ENCODE measurements around the gene VSX2. TPM values are rescaled to one million over a fixed set of nuclear protein-coding genes. Genes with fewer than 3 reads are reported as not detected.
A peak's percentile ranks its signal among the peaks of the same experiment; 100 is the strongest.

Gene VSX2
- total and polyA plus RNA-seq, 2 of the 13 experiments (the other 11 are each of a cell fraction or from before 2014, with no cell fraction given): 0.05 TPM; not detected in 1

DNA sequence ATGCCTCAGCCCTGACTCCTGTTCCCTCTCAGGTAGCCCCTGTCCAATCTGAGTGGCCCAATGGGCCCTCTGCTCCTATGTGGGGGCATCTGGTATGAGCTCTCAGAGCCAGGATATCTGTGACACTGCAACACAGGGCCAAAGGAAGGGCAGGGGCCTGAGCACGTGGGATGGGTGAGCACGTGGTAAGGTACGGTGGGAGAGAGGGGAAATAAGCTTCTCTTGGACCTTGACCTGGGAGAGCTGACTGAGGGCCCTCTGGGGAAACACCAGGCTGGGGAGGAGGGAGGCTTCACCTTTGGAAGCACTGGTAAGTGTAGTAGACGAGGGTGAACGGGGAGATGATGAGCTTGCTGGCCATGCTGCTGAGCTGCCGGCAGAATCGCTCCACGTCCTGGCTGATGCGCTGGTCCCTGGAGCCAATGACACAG, 56.8 kb downstream of the VSX2 start (continued):
- TF ChIP-seq, protein P1, sequence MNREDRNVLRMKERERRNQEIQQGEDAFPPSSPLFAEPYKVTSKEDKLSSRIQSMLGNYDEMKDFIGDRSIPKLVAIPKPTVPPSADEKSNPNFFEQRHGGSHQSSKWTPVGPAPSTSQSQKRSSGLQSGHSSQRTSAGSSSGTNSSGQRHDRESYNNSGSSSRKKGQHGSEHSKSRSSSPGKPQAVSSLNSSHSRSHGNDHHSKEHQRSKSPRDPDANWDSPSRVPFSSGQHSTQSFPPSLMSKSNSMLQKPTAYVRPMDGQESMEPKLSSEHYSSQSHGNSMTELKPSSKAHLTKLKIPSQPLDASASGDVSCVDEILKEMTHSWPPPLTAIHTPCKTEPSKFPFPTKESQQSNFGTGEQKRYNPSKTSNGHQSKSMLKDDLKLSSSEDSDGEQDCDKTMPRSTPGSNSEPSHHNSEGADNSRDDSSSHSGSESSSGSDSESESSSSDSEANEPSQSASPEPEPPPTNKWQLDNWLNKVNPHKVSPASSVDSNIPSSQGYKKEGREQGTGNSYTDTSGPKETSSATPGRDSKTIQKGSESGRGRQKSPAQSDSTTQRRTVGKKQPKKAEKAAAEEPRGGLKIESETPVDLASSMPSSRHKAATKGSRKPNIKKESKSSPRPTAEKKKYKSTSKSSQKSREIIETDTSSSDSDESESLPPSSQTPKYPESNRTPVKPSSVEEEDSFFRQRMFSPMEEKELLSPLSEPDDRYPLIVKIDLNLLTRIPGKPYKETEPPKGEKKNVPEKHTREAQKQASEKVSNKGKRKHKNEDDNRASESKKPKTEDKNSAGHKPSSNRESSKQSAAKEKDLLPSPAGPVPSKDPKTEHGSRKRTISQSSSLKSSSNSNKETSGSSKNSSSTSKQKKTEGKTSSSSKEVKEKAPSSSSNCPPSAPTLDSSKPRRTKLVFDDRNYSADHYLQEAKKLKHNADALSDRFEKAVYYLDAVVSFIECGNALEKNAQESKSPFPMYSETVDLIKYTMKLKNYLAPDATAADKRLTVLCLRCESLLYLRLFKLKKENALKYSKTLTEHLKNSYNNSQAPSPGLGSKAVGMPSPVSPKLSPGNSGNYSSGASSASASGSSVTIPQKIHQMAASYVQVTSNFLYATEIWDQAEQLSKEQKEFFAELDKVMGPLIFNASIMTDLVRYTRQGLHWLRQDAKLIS (CRISPR knock-in tag; IDR thresholded peaks at IDR 0.05): no peak
- TF ChIP-seq PHF21A (CRISPR knock-in tag; IDR thresholded peaks at IDR 0.05) (no peak), NFYC (CRISPR knock-in tag; IDR thresholded peaks at IDR 0.05) (no peak), ZBTB3 (CRISPR knock-in tag; IDR thresholded peaks at IDR 0.05; ENCODE audit: borderline replicate concordance, low read depth) (no peak), MYC (CRISPR knock-in tag; IDR thresholded peaks at IDR 0.05; ENCODE audit: borderline replicate concordance) (peak; percentile 99), ZNF430 (CRISPR knock-in tag; IDR thresholded peaks at IDR 0.05) (peak; percentile 72; the same call in 1 of the 2 replicates), ZNF557 (CRISPR knock-in tag; IDR thresholded peaks at IDR 0.05) (no peak), HDAC6 (IDR thresholded peaks at IDR 0.05; ENCODE audit: low read depth, low read length) (no peak), MXI1 (IDR thresholded peaks at IDR 0.05; ENCODE audit: borderline replicate concordance, low read depth, low read length) (peak; percentile 94; the same call in 2 of the 3 replicates), NR2F6 (IDR thresholded peaks at IDR 0.05) (peak; percentile 30; the same call in 1 of the 2 replicates), NR2F6 (CRISPR knock-in tag; IDR thresholded peaks at IDR 0.05) (no peak; the same call in 1 of the 2 replicates), RBM22 (optimal IDR thresholded peaks at IDR 0.05; ENCODE audit: low read length) (no peak), ZMYM2 (CRISPR knock-in tag; IDR thresholded peaks at IDR 0.05) (no peak), ZNF350 (CRISPR knock-in tag; IDR thresholded peaks at IDR 0.05; ENCODE audit: borderline replicate concordance, low read depth) (peak; percentile 49; the same call in 1 of the 2 replicates), ZNF136 (CRISPR knock-in tag; IDR thresholded peaks at IDR 0.05; ENCODE audit: low read depth) (no peak), ZNF333 (CRISPR knock-in tag; IDR thresholded peaks at IDR 0.05; ENCODE audit: borderline replicate concordance) (peak; percentile 27; the same call in 1 of the 2 replicates), ZNF335 (CRISPR knock-in tag; IDR thresholded peaks at IDR 0.05) (peak; percentile 81; the same call in 1 of the 2 replicates), PCBP1 (IDR thresholded peaks at IDR 0.05; ENCODE audit: borderline replicate concordance, low read depth, low read length) (no peak)
- TF ChIP-seq, protein P2, sequence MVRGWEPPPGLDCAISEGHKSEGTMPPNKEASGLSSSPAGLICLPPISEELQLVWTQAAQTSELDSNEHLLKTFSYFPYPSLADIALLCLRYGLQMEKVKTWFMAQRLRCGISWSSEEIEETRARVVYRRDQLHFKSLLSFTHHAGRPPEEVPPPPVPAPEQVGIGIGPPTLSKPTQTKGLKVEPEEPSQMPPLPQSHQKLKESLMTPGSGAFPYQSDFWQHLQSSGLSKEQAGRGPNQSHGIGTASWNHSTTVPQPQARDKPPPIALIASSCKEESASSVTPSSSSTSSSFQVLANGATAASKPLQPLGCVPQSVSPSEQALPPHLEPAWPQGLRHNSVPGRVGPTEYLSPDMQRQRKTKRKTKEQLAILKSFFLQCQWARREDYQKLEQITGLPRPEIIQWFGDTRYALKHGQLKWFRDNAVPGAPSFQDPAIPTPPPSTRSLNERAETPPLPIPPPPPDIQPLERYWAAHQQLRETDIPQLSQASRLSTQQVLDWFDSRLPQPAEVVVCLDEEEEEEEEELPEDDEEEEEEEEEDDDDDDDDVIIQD (CRISPR knock-in tag; IDR thresholded peaks at IDR 0.05; ENCODE audit: low read depth): peak; percentile 69; the same call in 1 of the 2 replicates
- TF ChIP-seq, protein P3, sequence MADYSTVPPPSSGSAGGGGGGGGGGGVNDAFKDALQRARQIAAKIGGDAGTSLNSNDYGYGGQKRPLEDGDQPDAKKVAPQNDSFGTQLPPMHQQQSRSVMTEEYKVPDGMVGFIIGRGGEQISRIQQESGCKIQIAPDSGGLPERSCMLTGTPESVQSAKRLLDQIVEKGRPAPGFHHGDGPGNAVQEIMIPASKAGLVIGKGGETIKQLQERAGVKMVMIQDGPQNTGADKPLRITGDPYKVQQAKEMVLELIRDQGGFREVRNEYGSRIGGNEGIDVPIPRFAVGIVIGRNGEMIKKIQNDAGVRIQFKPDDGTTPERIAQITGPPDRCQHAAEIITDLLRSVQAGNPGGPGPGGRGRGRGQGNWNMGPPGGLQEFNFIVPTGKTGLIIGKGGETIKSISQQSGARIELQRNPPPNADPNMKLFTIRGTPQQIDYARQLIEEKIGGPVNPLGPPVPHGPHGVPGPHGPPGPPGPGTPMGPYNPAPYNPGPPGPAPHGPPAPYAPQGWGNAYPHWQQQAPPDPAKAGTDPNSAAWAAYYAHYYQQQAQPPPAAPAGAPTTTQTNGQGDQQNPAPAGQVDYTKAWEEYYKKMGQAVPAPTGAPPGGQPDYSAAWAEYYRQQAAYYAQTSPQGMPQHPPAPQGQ (CRISPR knock-in tag; IDR thresholded peaks at IDR 0.05; ENCODE audit: borderline replicate concordance): no peak
- TF ChIP-seq, protein P4, sequence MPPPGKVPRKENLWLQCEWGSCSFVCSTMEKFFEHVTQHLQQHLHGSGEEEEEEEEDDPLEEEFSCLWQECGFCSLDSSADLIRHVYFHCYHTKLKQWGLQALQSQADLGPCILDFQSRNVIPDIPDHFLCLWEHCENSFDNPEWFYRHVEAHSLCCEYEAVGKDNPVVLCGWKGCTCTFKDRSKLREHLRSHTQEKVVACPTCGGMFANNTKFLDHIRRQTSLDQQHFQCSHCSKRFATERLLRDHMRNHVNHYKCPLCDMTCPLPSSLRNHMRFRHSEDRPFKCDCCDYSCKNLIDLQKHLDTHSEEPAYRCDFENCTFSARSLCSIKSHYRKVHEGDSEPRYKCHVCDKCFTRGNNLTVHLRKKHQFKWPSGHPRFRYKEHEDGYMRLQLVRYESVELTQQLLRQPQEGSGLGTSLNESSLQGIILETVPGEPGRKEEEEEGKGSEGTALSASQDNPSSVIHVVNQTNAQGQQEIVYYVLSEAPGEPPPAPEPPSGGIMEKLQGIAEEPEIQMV (CRISPR knock-in tag; IDR thresholded peaks at IDR 0.05; ENCODE audit: low read depth): peak; percentile 34; the same call in 1 of the 2 replicates

Measured in HepG2 (cell line).